Measurements from ENCODE around the gene STXBP1.

Gene STXBP1

GRCh38 chr9:127720031-127720864 lies 108.2 kb downstream of the STXBP1 start:
- DNase-seq, result no peak

DNA sequence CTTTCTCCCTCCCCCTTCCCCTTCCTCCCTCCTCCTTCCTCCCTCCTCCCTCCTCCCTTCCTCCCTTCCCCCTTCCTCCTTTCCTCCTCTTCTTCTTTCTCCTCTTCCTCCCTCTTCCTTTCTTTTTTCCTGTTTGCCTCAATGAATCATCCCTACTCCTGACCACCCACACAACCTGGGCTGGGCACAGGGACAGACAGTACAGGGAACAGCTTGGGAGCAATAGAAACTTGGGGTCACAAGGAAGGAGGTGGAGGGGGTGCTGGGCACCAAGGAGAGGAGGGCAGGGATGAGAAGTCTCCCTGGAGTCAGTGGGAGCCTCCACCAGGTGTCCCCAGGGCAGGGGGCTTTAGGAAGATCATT lies 108.8 kb downstream of the STXBP1 start:
- no peak for DNase-seq

DNA sequence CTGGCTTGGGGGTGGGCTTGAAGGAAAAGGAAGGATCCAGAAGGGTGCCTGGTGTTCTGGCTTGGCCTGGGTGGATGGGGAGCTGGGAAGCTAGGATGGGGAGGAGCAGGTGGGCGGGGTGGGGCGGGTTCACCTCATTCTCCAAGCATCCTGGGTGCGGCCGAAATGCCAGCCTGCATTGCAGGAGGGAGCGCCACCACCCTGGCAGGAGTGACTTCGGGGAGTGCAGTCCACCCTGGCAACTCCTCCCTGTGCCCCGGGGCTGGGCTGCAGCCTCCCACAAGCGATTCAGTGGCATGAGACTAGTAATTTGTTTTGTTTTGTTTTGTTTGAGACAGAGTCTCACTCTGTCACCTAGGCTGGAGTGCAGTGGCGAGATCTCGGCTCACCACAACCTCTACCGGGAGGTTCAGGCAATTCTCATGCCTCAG lies 109.3 kb downstream of the STXBP1 start:
- DNase-seq, result no peak

- no peak for DNase-seq
Measured at GRCh38 chr9:127722055-127722745, 110.1 kb downstream of the STXBP1 start.

- DNase-seq, result no peak
Measured at GRCh38 chr9:127723013-127723412, 110.9 kb downstream of the STXBP1 start.

GRCh38 chr9:127723444-127723843 lies 111.4 kb downstream of the STXBP1 start:
- no peak for DNase-seq

- no peak for DNase-seq
Measured at GRCh38 chr9:127724012-127724411, 111.9 kb downstream of the STXBP1 start.

DNA sequence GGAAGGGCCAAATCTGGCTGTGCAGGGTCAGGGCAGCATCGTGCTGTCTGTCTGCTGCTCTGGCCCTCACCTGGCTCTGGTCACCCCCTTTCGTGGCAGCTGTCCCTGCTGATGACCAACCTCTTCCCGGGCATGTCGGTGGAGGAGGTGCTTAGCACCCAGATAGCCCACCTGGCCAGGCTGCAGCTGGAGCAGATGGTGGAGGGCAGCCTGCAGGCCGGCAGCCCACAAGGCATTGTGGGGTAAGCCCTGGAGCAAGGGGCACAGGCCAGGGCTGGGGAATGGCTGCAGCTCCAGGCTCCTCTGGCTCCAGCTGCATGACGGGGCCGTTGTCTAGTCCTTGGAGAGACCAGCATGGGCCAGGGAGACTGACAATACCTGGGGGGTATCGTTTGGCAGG lies 114.8 kb downstream of the STXBP1 start:
- DNase-seq, result no peak

DNA sequence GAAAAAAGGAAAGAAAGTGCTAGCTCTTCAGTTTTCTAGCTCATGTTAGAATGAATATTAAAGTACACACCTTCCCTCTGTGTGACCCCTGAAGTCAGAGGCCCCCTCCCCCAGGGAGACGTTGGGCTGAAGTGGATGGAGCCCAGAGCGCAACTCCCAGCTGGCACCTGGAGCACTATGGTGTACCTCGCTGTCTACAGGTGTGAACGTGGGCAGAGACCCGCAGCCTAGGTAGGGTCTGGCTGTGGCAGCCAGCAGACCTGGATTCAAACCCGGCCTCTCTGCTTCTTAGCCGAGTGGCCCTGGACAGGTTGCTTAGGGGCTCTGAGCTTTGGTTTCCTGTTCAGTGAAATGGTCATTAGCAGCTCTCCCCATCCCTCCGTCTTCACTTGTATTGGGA lies 116.7 kb downstream of the STXBP1 start:
- no peak for DNase-seq

DNA sequence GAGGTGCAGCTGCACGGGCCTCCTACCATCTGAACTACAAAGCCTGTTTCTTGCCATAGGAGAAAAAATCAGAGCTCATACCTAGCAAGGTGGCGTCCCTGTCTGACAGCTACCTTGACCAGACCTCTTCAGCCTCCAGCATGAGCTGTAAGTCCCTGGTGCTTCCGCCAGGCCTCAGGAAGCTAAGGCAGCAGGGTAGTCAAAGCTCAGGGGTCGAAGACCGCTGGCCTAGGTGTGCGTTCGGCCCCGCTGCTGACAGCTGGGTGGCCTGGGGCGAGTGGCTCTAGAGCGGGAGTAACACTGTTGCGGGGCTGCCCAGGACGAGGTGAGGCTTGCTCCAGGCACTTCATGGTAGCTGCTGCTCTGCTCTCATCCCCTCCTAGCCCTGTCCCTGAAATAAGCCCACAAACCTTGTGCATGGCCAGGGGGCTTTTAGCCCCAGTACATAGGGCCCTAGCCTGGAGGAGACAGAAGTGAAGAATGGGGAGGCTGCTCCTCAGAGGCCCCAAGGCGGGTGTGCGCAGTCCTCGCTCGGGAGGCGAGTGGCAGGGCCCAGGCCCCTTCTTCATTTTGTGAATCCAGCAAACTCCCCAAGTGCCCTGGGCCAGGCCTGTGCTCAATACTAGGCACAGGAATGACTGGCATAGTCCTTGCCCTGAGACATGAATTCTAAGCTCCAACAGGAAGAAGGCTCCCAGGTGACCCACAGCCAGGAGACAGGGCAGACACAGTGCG lies 117.6 kb downstream of the STXBP1 start:
- DNase-seq, result no peak

DNA sequence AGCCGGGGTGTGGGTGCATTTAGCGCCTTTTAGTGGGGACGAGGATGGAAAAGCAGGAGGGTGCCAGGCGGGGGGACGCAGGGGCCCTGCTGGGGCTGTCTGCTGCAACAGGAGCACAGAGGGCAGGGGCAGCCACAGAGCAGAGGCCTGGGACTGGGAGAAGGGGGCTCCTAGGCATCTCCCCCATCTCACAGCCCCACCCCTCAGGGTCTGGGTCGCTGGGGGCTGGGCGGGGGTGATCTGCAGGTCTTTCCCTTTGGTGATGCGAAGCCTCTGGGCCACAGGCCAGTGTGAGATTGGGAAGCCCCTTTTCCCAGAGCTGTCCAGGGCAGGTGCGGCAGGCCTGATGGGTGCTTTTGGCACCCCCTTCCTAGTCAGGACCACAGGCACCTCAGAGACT lies 118.2 kb downstream of the STXBP1 start:
- no peak for DNase-seq

GRCh38 chr9:127730799-127731410 lies 118.8 kb downstream of the STXBP1 start:
- no peak for DNase-seq

GRCh38 chr9:127731938-127732337 lies 119.9 kb downstream of the STXBP1 start:
- no peak for DNase-seq

- no peak for DNase-seq
Measured at GRCh38 chr9:127732444-127732843, 120.4 kb downstream of the STXBP1 start.

GRCh38 chr9:127733614-127734013 lies 121.5 kb downstream of the STXBP1 start:
- no peak for DNase-seq

DNA sequence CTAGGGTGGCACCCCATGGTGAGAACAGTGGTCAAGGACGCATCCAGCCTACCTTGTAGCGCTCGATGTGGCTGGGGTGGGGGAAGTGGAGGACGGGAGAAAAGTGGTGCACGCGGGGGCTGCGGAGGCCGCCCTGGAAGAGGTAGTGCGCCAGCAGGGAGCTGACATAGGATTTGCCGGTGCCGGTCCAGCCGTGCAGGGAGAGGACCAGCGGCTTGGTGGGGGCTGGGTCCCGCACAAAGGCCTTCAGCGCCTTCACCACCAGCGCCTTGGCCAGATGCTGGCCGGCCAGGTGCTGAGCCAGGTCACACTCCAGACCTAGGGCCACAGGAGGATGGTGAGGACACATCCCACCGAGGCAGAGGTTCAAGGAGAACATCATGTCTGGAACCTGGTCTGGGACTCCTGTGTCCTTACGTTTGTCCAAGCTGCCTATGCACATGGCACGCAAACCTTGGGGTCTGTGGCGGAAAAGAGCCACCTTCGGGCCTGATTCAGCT lies 122.2 kb downstream of the STXBP1 start:
- no peak for DNase-seq

- peak; percentile 97 for DNase-seq
Measured at GRCh38 chr9:127734747-127735529, 122.9 kb downstream of the STXBP1 start, which contains the start of gene TOR2A. Gene TOR2A, minus strand, starts transcription at chr9:127735294. Its CDS starts 24 bp downstream, at chr9:127735270.

DNA sequence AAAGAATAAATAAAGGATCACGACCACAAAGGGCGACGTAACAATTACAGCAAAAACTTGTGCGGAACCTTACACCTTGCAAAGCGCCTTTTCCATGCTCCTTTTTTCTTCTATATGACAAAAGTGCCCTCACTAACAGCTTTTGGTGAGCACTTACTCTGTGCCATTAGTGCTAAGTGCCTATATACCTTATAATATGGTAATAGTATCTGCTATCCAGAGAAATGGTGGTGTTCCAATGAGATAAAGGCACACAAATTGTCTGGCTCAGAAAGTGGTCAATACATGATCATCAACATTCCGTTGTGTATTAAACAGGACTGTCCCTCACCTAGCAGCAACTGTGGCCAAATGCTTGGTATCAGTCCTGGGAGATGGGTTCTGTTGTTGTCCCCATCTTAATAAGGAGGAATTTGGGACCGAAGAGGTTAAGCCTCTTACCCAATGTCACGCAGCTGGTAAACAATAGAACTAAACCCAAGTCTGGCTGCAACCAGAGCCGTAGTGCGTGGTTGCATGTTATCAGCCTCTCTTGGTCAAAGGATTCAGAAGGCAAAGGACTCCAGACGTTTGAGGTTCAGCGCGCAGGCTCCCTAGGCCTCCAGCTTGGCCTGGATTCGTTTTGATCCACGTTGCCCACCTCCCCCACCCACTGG lies 123.6 kb downstream of the STXBP1 start:
- no peak for DNase-seq

DNA sequence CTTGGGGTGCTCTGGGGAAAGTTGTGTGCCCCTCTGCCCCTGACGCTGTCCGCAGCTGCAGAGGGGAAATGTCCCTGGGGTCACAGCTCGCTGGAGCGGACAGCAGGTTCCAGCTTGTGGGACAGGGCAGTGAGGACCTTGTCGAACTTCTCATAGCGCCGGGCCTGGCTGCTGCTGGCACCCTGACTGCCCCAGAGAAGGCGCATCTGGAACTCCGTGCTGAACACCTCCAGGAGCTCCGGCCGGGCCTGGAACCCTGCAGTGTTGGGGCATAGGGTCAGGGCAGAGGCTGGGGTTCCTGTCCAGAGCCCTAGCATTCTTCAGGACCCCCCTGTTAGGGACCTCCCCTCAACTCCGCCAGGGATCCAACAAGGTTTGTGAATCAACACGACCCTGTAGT lies 126.6 kb downstream of the STXBP1 start:
- no peak for DNase-seq

DNA sequence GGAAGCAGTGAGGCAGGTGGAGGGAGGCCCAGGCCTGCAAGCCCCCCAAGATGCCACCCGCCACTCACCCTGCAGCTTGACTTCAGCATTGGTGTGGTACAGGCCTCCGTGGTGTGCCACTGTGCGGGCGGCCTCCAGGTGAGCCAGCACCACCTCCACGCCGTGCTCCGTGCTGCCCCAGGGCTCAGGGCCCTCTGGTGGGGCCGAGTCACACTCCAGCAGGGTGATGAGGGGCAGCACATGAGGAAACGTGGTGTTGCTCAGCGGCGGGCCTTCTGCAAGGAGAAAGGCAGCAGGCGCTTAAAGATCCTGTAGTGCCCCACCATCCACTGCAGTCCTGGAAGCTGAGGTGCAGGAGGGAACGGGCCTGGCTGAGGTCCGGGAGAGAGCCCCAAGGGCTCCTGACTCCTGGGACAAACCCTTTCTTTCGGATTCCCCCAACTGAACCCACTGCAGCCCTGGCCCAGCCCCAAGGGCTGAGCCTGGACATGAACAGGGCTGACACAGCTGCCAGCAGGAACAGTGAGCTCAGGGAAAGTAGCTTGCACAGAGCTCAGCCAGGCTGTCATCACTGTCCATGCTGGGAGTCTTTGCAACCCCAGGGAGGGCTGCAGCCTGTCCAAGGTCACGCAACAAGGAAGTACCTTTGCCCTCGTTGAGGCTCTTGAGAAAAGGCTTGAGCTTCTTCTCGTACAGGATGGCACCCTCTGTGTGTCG lies 127.7 kb downstream of the STXBP1 start:
- DNase-seq, result no peak
